Ramos (cell line): Measurements from ENCODE around the gene KIF25.
"Not testable (repeated sequence)": the region's sequence is repeated elsewhere in the genome, so short reads cannot be mapped to it uniquely, and the experiment has no call there.

ENCODE experiments used
- in situ Hi-C: fragments of 300-500 bp; cut with MboI; formaldehyde crosslinking; loops from one replicate; pipeline ENCODE4 v1.14.3; 2022; ENCODE audit warnings: low sequenced_read_pairs; ENCODE audit not compliant: unreplicated experiment

KIF25 gene

DNA sequence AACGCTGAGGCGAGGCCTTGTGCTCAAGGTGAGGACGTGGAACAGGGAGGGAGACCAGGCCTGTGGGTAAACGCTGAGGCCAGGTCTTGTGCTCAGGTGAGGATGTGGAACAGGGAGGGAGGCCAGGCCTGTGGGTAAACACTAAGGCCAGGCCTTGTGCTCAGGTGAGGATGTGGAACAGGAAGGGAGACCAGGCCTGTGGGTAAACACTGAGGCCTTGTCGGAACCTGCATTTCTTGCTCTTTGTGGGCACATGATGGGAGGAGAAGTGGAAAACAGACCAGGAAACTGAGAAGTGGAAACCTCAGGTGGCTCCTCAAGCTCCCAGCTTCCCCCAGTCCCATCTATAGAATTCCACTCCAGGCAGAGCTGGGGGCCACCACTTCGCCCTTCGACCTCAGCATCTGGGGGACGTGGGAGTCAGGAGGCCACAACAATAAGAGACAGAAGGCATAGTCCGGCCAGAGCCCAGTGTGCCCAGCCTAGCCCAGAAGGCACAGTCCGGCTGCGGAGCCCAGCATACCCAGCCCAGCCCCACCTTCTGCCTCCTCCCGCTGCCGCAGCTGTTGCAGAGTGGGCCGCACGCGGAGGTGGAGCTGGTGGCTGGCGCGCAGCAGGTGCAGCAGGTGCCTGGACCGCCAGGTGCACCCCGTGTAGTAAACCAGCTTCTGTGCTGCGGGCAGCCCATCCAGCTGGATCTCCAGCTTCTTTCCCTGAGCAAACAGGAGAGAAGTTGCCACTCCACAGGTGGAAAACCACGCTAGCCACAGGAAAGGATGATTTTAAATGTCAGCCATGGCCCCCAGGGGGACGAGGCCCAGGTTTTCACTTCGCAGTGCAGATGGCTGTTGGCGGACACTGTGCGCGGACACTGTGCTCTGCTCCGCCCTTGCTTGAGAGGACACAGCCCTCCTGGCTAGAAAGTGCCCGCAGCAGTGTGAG, 64.1 kb downstream of the KIF25 start:
- in situ Hi-C loops, result no loop called here

DNA sequence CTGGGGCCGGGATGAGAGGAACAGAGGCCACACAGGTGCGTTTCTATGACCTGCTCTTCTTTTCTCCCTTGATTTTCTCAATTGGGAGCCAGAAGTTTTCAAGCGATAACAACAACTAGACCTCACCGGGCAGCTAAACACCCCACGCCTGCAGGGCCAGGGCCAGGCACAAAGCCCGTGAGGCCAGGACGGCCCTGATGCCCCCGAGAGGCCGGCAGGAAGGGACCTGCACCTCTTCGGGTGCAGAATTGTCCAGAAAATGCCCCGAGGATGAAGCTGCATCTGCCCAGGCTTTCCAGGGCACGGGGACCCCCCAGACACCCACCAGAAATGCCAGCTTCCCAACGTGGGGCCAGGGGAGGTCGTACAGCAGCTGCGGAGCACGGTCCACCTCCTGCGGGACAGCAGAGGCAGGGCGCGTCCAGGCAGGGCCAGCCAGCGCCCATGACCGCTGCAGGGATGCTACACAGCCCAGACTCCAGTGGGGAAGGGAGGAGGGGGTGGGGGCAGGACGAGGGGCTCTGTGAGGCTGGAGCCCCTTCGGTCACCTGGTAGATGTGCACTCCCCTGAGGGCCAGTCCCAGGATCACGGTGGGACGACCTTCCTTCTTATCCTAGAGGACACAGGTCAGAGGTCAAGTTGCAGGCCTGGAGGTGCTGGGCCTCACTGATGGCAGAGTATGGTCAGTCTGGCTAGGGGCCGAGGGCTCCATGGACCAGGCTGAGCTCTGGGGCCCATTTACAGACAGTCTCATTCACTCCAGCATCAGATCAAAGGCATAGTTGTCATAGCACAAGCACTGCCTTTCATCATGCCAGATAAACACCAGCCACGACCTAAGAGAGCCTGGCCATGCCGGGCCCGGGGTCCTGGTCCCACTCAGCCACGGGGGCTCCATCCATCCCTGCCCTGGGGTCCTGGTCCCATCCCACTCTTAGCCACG, 65.1 kb downstream of the KIF25 start:
- in situ Hi-C loops, result no loop called here

DNA sequence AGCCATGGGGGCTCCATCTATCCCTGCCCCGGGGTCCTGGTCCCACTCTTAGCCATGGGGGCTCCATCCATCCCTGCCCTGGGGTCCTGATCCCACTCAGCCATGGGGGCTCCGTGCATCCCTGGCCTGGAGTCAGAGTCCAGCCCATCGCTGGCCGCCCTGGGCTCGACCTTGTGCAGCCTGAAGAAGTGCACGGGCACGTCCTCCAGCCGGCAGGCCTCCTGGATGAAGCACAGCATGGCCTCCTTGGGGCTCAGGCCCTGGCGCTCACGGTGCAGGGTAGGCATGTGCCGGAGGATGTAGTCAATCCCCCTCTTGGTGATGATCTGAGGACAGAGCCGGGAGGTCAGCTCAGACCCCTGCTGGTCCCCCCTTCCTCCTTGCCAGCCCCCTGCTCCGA, 66.0 kb downstream of the KIF25 start:
- in situ Hi-C loops, result no loop called here

DNA sequence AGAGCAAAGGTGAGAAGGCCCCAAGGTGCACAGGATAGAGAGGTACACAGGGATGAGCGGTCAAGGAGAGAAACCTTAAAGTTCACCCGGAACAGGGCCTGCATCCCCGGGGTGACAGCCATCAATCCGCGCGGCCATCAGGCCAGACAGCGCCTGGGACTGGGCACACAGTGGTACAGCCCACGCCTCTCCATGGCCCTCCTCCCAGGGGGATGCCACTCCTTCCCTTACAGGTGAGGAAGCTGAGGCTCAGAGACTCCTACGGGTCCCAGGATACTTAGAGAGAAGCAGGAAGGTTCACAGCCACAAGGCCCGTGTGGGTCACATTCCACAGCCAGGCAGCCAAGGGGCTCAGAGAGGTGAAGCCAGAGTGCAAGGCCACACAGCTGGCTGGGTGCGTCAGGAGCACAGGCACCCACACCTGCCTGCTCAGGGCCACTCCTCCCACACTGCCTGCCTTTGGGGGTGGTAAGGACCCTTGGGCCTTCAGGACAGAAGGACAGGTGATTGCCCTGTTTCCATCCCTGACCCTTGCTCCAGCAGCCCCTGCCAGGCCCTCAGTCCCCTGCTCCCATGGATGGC, 66.8 kb downstream of the KIF25 start:
- in situ Hi-C loops, result no loop called here

DNA sequence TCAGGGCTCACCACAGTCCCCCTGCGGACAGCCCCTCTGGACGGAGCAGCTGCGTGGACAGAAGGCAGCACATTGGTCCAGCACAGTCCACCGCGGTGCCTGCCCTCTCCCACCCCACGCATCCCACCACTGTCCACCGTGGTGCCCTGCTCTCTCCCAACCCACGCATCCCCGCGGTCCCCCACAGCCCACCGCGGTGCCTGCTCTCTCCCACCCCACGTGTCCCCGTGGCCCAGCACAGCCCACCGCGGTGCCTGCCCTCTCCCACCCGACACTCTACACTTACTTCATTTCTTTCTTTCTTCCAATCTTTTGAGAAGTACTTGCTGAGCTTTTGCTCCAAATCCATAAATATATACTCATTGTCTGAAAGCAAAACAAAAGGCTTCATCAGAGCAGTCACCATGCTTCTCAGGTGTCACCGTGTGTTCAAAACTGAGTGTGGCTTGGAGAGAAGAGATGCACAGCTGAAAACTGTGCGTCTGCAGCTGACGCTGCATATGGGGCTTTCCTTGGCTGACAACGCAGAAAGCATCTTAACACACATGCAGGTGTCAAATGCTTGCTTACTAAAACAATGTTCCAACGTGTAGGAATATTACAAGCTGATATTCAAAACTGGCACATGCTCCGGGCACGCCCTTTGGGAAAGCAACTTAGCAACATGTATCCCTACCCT, 69.7 kb downstream of the KIF25 start:
- in situ Hi-C loops, result no loop called here

DNA sequence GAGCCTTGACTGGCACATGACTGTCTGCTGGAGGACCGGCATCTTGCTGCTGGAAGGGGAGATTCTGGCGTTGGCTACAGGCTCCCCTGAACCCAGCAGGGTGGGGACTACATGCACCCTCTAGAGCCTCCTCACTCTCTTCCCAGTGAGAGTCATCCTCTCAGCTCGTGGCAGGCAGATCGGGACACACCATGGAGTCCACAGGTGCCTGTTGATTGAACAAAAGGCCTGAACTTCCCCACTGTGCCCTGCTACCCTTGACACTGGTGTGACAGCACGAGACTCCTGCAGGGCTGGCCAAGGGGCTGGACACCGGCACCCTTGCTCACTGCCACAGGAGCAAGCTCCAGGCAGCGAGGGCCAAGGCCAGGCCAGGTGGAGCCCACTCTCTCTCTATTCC, 73.3 kb downstream of the KIF25 start:
- in situ Hi-C loops, result no loop called here

DNA sequence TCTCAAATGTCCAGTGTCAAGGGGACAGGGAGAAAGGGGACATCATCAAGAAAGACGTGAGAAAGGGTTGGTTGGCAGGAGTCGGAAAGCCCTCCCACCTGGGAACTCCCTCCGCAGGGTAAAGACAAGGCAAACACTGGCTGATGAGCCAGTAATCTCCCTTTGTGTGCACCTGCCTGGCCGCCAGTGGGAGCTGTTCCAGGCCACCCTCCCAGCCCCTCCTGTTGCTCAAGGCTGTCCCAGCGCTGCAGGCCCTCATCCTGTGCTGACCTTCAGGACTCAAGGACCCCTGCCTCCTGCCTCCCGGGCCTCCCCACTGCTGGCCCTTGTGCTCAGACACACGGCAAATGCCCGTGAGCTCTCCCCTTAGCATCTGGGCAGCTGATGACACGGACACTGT, 74.1 kb downstream of the KIF25 start:
- in situ Hi-C loops, result no loop called here

DNA sequence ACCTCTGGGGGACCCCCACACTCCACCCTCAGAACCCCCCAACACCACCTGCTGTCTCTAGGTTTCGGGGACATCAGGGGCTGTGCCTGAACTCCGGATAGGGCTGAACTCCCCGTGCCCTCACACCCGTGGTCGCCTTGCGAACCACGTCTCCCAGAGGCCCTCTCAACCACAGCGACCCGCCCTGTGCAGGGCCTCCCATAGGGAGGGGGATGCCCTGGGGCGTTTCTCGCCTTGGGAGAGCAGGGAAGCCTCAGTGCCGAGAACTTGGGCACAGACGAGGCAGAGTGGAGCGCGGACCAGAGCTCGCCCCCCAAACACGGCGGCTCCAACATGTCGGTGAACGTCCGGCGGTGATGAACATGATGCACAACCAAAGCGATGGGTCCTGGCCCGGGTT, 74.8 kb downstream of the KIF25 start:
- in situ Hi-C loops, result no loop called here

DNA sequence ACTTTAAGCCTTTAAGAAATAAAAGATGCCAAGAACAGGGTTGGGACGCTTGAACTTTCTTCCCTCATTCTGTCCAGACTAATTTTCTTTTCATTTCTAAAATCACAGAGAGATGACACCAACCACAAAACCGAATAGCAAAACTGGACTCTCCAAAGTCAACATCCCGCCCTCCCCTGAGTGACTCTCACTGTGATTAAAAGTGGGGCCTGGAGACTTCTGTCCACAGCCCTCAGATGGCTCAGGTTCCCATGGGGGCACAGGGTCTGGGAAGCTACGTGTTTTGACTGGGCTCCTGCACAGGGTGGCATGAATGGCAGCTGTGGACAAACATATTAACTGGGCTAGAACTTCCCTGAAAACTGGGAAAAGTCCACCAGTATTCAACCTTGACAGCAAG, 75.3 kb downstream of the KIF25 start:
- in situ Hi-C loops, result no loop called here

DNA sequence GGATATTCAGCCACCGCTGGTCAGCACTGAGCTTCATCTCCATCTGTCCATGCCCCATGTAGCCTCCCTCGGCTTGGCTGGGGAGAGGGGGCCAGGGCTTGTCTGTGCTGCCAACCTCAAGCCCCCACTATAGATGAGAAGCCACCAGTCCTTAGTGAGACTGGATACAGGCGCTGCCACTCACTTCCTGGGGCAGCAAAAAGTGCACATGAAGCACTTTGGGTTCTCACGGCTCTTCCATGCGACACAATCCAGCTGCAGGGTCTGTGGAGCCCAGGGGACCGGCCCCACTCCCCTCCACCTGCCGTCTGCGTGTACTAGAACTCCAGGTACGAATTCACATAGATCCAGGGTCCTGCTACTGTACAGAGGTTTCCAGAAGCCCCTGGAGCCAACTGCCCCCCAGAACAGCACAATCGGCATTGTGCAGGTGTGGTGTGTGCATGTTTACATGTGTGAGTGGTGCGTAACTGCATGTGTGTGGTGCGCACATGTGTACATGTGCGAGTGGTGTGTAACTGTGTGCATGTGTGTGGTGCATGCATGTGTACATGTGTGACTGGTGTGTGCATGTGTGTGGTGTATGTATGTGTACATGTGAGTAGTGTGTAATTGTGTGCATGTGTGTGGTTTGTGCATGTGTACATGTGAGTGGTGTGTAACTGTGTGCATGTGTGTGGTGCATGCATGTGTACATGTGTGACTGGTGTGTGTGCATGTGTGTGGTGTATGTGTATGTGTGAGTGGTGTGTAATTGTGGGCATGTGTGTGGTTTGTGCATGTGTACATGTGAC, 76.7 kb downstream of the KIF25 start:
- in situ Hi-C loops, result no loop called here

DNA sequence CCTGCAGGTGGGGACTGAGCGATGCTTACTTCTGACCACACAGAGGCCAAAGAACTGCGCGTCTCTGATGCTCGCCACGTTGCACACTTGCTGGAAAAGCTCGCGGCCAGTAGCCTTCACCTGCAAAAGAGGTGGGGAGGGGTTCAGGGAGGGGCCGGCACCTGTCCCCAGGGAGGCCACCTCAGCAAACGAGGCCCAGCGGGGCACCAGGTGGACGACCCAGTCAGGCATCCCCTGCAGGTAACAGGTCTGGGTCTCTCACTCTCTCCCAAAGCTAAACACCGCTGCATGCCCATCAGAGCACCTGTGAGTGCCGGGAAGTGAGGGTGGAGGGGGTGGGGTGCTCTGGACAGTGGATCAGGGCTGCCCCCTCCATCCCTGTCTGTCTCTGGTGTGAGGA, 77.7 kb downstream of the KIF25 start:
- in situ Hi-C loops, result no loop called here

DNA sequence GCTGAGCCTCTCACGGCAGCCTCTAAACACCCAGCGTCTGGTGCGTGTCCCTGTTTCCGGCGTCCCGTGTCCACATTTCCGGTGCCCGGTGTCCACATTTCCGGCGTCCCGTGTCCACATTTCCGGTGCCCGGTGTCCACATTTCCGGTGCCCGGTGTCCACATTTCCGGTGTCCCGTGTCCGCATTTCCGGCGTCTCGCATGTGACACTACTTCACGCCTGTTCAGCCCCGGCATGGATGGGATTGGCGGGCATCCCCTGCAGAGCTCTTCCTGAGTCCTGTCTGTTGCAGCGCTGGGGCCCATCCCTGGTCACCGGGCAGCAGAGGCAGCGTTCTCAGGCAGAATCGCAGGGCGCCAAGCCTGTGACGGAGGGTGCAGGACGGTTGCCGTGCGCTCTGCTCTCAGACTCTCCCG, 78.3 kb downstream of the KIF25 start:
- in situ Hi-C loops, result no loop called here

DNA sequence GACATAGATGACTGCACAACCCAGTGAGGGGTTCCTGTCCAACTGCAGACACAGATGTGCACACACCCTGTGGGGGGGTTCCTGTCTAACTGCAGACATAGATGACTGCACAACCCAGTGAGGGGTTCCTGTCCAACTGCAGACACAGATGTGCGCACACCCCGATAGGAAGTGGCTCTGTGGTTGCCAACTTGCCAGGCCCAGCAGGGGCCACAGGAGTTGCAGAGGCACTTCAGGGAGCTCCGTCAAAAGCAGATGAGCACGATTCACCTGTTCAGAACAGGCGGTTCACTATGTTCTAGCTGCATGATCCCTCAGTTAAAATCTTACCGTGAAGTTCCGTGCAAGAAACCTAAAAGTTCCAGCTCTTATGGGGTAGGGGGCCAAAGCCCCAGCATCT, 79.9 kb downstream of the KIF25 start:
- in situ Hi-C loops, result not testable (repeated sequence)

DNA sequence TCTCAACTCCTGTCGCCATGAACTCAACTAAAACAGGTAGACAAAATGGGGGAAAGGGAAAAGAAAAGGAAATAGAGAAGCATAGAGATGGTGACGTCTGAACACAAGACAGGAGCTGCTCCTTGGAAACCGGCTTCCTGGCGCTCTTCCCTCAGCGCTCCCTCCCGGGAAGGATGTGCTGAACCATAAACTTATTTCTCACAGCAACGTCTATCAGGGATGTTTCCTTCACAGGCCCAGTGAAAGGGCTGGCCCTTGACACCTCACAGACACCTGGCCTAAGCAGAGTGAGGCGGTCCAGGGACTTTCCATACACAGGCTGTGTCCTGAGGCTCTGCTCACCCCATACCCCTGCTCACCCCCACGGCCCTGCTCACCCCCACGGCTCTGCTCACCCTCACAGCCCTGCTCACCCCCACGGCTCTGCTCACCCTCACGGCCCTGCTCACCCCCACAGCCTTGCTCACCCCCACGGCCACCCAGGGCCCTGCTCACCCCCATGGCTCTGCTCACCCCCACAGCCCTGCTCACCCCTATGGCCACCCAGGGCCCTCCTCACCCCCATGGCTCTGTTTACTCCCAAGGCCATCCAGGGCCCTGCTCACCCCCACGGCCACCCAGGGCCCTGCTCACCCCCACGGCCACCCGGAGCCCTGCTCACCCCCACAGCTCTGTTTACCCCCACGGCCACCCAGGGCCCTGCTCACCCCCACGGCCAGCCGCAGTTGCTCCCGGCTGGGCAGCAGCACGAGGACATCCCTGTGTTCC, 80.9 kb downstream of the KIF25 start:
- in situ Hi-C loops, result no loop called here

DNA sequence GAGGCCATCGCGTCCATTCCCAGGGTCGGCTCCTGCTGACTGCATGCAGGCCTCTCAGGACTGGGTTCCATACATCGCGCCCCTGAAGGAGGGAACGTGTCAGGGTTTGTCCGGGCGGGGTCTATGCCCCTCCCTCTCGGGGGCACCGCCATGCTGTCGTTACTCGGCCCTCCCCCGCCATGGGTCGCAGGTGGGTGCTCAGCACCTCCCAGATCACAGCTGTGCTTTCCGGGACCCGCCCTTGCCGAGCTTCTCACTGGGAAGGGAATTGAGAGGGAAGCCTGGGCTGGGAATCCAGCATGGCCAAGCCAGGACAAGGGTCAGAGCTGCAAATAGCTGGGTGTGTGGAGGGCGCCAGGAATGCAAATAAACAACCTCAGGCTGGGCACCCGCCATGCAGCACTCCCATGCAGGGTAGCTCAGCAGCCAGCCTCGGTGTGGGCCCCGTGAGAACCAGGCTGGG, 81.5 kb downstream of the KIF25 start, which contains the start of gene FRMD1:
Gene FRMD1, minus strand, starts transcription at position 270 of the 463 bp plus-strand sequence. Its CDS starts 118 bp downstream, at position 152.
- in situ Hi-C loops, result no loop called here

DNA sequence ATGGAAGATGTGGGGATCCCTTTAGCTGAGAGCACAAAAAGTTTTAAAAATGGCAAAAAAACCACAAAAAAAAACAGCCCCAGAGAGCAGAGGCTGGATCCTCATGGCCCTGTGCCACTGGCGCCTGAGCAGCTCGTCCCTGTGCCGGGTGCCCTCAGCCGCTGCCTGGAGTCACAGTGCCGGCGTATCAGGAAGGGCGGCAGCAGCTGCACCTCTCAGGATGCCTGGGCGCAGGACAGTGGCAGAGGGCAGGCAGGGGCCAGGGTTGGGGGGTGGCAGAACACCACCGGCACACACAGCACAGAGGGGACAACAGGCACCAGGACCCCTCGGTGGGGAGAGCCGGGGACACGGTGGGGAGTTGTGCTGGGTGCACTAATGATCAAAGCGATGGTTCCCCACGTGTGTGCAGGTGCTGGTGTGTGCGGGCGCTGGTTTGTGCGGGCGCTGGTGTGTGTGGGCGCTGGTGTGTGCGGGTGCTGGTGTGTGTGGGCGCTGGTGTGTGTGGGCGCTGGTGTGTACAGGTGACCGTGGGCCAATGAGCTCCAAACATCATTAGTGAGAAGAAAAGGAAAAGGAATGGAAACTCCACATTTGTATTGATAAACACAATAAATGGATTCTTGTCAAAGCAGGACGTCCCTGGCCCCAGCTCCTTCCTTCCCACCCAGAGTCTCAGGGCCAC, 83.1 kb downstream of the KIF25 start:
- in situ Hi-C loops, result no loop called here

DNA sequence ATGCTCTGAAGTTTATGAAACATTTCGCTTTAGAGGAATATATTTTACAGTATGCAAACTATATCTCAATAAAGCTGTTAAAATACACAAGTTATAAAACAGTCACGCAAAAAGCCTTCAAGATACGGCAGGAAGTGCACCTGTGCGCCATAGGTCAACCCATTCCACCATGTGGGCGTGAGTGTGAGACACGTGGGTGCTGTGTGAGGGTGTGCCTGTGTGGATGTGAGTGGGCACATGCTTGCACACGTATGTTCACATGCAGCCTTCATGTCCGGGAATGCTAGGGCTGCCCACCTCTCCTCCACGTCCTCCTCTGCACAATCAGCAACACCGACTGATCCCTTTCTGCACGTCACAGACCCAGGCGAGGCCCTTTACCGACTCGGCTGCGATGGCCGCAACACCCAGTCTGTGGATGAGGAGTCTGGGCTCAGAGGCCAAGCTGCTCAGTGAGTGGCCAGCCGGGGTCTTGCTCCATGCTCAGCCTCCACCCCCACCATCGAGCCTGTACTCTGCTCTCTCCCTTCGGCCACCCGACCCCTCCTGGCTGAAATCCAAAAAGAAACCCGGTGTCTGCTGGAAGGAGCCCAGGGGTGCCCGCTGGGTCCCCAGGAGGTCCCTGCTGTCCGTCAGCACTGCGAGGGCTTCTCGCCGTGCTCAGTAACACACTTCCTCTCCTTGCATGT, 84.5 kb downstream of the KIF25 start:
- in situ Hi-C loops, result no loop called here
